PFSK-1 (cell line): ENCODE data around the gene SLC16A7.

Experiments
- FOXP2 ChIP-seq: optimal IDR thresholded peaks from 2 replicates; pipeline ENCODE3; 2011; ENCODE audit warnings: borderline replicate concordance, control low read depth, inconsistent platforms; ENCODE audit not compliant: insufficient read depth; ENCODE audit errors: extremely low read length, extremely low read depth
- POLR2AphosphoS5 ChIP-seq: IDR thresholded peaks from 2 replicates; pipeline ENCODE4 v1.6.1; 2012; ENCODE audit warnings: low read depth, mild to moderate bottlenecking, control low read depth, low read length, moderate library complexity
- SIN3A ChIP-seq: IDR thresholded peaks from 2 replicates; pipeline ENCODE4 v1.6.1; 2012; ENCODE audit warnings: mild to moderate bottlenecking, low read length, moderate library complexity, borderline replicate concordance; ENCODE audit not compliant: insufficient read depth
- TAF1 ChIP-seq: IDR thresholded peaks from 2 replicates; pipeline ENCODE4 v1.6.1; 2012; ENCODE audit warnings: low read length, control low read depth, borderline replicate concordance; ENCODE audit not compliant: insufficient read depth
- TF ChIP-seq, protein P1 (sequence below), 2 experiments: IDR thresholded peaks; 2 replicates each; pipeline versions ENCODE4 v1.6.1 to v1.8.0; 2011 to 2012; ENCODE audit warnings: low read depth in 2 of 2, low read length in 2 of 2, control low read depth in 1 of 2, inconsistent platforms in 1 of 2, mild to moderate bottlenecking in 1 of 2, moderate library complexity in 1 of 2; ENCODE audit not compliant: insufficient read depth in 1 of 2

SLC16A7 gene

DNA sequence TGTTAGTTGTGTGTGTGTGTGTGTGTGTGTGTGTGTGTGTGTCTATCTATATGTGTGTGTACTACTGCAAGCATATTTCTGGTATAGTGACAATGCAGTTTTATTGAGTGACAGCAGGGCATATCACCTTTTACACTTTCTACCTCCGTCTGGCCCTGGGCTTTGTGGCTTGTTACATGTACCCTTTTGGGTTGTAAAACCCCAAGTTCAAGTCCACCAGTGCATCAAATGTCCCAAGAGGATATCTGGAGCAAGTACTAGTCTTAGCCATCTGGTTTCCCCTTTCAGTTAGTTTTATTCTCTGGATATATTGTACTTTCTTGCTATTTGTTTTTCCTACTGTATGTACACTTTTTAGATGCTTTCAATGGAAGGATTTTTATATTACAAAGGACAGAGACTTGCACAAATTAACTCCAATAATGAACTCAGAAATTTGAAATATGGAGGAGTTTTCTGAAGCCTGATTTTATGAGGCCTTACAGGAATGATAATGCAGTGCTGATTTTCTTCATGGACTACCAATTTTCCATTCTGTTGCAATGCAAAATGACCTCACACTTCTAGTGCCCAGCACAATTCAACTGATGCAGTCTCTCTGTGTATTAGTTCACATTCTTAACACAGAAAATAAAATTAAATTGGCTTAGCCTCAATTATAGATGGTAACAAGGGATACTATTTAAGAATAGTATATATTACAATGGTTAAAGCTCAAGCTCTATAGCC, 29.1 kb downstream of the SLC16A7 start:
- no peak for TF ChIP-seq SIN3A
- TF ChIP-seq FOXP2, result no peak
- TF ChIP-seq, protein P1, sequence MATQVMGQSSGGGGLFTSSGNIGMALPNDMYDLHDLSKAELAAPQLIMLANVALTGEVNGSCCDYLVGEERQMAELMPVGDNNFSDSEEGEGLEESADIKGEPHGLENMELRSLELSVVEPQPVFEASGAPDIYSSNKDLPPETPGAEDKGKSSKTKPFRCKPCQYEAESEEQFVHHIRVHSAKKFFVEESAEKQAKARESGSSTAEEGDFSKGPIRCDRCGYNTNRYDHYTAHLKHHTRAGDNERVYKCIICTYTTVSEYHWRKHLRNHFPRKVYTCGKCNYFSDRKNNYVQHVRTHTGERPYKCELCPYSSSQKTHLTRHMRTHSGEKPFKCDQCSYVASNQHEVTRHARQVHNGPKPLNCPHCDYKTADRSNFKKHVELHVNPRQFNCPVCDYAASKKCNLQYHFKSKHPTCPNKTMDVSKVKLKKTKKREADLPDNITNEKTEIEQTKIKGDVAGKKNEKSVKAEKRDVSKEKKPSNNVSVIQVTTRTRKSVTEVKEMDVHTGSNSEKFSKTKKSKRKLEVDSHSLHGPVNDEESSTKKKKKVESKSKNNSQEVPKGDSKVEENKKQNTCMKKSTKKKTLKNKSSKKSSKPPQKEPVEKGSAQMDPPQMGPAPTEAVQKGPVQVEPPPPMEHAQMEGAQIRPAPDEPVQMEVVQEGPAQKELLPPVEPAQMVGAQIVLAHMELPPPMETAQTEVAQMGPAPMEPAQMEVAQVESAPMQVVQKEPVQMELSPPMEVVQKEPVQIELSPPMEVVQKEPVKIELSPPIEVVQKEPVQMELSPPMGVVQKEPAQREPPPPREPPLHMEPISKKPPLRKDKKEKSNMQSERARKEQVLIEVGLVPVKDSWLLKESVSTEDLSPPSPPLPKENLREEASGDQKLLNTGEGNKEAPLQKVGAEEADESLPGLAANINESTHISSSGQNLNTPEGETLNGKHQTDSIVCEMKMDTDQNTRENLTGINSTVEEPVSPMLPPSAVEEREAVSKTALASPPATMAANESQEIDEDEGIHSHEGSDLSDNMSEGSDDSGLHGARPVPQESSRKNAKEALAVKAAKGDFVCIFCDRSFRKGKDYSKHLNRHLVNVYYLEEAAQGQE (IDR thresholded peaks at IDR 0.05; ENCODE audit: insufficient read depth in 1 of 2, low read depth in 2 of 2, low read length in 2 of 2), result no peak
- no peak for TF ChIP-seq POLR2AphosphoS5
- TF ChIP-seq TAF1, result no peak

DNA sequence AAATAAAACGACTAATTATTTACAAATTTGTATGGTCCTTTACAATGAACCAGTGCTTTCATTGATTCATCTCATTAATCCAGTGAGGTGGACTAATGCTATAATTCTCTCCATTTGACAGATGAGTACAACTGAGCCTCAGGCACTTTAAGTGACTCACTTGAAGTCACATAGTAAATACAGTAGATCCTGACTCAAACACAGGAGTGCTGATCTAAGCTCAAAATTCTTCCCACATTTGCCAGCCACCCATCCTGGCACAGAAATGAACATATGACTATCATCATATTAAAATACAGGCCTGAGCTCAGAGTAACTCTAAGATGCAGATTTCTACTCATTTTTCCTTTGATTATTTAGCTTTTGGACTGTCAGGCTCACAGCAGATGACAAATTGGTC, 30.6 kb downstream of the SLC16A7 start:
- TF ChIP-seq, protein P1 (IDR thresholded peaks at IDR 0.05; ENCODE audit: insufficient read depth in 1 of 2, low read depth in 2 of 2, low read length in 2 of 2), result no peak
- no peak for TF ChIP-seq TAF1
- TF ChIP-seq SIN3A, result no peak
- TF ChIP-seq POLR2AphosphoS5, result no peak
- TF ChIP-seq FOXP2, result no peak

DNA sequence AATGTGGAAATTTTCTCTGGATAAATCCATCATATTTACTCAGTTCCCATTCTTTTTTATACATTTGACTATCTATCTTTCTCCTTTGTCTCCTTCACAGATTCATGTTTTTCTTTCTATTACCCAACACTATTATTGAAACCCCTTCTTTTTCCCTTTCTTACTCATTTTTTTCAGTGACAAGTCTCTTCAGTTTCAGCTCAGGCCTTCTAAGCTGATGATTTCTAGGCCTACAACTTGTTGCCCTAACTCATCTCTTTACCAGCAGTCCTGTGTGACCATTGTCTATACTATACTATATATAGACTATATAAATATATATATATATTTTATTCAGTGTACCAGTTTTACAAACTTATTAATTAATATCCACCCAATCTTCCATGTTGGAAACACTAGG, 31.8 kb downstream of the SLC16A7 start:
- TF ChIP-seq, protein P1 (IDR thresholded peaks at IDR 0.05; ENCODE audit: insufficient read depth in 1 of 2, low read depth in 2 of 2, low read length in 2 of 2), result no peak

DNA sequence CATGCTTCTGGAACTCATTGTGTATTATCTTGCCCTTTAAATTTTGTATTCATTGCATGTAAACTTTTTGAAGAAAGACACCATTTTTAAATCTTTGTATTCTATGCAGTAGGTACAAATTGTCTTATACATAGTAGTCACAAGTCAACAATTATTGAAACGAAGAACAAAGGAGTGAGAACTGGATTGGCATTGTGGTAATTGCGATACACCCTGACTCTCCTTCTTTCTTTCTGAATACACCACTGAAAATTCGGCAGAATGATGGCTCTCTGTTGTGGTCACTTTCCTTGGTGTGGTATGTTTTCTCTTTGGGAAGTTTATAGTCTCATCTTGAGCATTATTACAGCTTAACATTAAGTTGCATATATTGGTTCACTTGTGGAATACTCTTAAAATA, 34.1 kb downstream of the SLC16A7 start:
- TF ChIP-seq FOXP2 (no peak), TAF1 (no peak), SIN3A (no peak), POLR2AphosphoS5 (no peak)
- TF ChIP-seq, protein P1 (IDR thresholded peaks at IDR 0.05; ENCODE audit: insufficient read depth in 1 of 2, low read depth in 2 of 2, low read length in 2 of 2), result no peak

DNA sequence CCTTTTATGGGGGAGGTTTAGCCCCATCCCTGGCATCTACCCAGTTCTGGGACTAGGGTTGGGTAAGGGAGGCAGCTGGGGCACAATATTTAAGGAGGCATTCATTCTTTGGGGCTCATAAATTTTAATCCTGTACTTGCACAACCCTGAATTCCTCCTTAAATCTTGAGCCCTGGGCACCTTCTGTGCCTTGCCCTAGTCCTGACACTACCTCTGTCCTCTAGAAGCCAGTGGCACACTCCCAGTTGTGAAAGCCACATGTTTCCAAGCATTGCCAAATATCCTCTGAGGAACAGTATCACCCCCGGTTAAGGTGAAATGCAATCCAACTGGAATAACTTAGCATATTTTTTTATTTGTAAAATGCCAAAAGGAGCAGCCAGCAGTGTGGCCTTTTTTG, 36.6 kb downstream of the SLC16A7 start:
- TF ChIP-seq POLR2AphosphoS5 (no peak), SIN3A (no peak), TAF1 (no peak), FOXP2 (no peak)
- TF ChIP-seq, protein P1 (IDR thresholded peaks at IDR 0.05; ENCODE audit: insufficient read depth in 1 of 2, low read depth in 2 of 2, low read length in 2 of 2), result no peak
